ENCODE measurements around the gene PRPF19. TPM values are rescaled to one million over a fixed set of nuclear protein-coding genes. Genes with fewer than 3 reads are reported as not detected.
A peak's percentile ranks its signal among the peaks of the same experiment; 100 is the strongest.

The PRPF19 gene
- total RNA-seq (2021), result 103 to 116 TPM (median 105 TPM) in 3 replicates
- percentile 91 among the genes with signal in this experiment for Bru-seq, nascent RNA
- long read RNA-seq, experiment 1, transcript PRPF19-201 (16 exons, 2,157 nt), result major isoform, 25 of 31 reads
- long read RNA-seq, experiment 1, partial matches to known transcripts, result 2 of 31 reads
- long read RNA-seq, experiment 1, other reads (novel, unspliced or antisense), result 4 of 31 reads
- long read RNA-seq, experiment 2, transcript PRPF19-201 (16 exons, 2,157 nt), result major isoform, 66 of 171 reads
- long read RNA-seq, experiment 2, partial matches to known transcripts, result 75 of 171 reads
- long read RNA-seq, experiment 2, other reads (novel, unspliced or antisense), result 29 of 171 reads
- long read RNA-seq, experiment 3, transcript PRPF19-201 (16 exons, 2,157 nt), result major isoform, 14 of 15 reads
- long read RNA-seq, experiment 3, partial matches to known transcripts, result 0 of 15 reads
- long read RNA-seq, experiment 3, other reads (novel, unspliced or antisense), result 1 of 15 reads

GRCh38 chr11:60906132-60906972, at the start of gene PRPF19:
TSS of gene PRPF19 (minus strand) at chr11:60906585. CDS start at chr11:60906382, 203 bp downstream.
- peak; percentile 99 for DNase-seq (ENCODE audit: low spot score)
- Mint-ChIP-seq H3K9me3 (peaks cover 6% of the 10 kb centered on the region; the same call in 1 of the 2 replicates), H3K27ac (peak within 1 kb of the TSS; percentile 98), H3K4me1 (peaks cover 18% of the 10 kb centered on the region), H3K27me3 (ENCODE audit: low read depth) (peaks cover 31% of the 10 kb centered on the region), H3K36me3 (peaks cover 19% of the 10 kb centered on the region), H3K4me3 (peak within 1 kb of the TSS; percentile 88)
- ChIA-PET CTCF (interaction anchor here (1.4 to 3.4 kb wide), 6 partner anchors 8 to 143 kb away, joined by 3 to 26 read pairs (median 7); partner anchors contain the start of gene TMEM109), POLR2A (interaction anchor here (0.5 kb wide), 1 partner anchor 45 kb away, joined by 4 read pairs; the partner anchor contains the start of gene SLC15A3)
- peak; percentile 97 for ATAC-seq
- TF ChIP-seq ZMAT4 (CRISPR knock-in tag; IDR thresholded peaks at IDR 0.05) (no peak), CDX4 (CRISPR knock-in tag; IDR thresholded peaks at IDR 0.05; ENCODE audit: borderline replicate concordance) (no peak), STAT6 (CRISPR knock-in tag; conservative IDR thresholded peaks at IDR 0.05; ENCODE audit: low read depth) (no peak), ARID4B (CRISPR knock-in tag; IDR thresholded peaks at IDR 0.05; ENCODE audit: borderline replicate concordance) (peak; percentile 90; the same call in 1 of the 2 replicates), ZNF138 (CRISPR knock-in tag; conservative IDR thresholded peaks at IDR 0.05) (no peak), E2F5 (CRISPR knock-in tag; IDR thresholded peaks at IDR 0.05) (peak; percentile 70; the same call in 1 of the 2 replicates), ESRRA (CRISPR knock-in tag; IDR thresholded peaks at IDR 0.05; ENCODE audit: borderline replicate concordance) (peak; percentile 37; the same call in 1 of the 2 replicates), ZNF532 (CRISPR knock-in tag; IDR thresholded peaks at IDR 0.05; ENCODE audit: borderline replicate concordance) (no peak), HMGA2 (CRISPR knock-in tag; IDR thresholded peaks at IDR 0.05) (no peak), CREM (CRISPR knock-in tag; IDR thresholded peaks at IDR 0.05) (peak; percentile 41; the same call in 1 of the 2 replicates), RELA (CRISPR knock-in tag; IDR thresholded peaks at IDR 0.05; ENCODE audit: borderline replicate concordance) (peak; percentile 77; the same call in 1 of the 2 replicates), SP1 (CRISPR knock-in tag; conservative IDR thresholded peaks at IDR 0.05) (peak; percentile 36; the same call in 1 of the 2 replicates), NFYB (CRISPR knock-in tag; conservative IDR thresholded peaks at IDR 0.05; ENCODE audit: low read depth) (no peak), MAX (CRISPR knock-in tag; IDR thresholded peaks at IDR 0.05) (peak; percentile 93), ETV6 (CRISPR knock-in tag; IDR thresholded peaks at IDR 0.05) (peak; percentile 68; the same call in 1 of the 2 replicates), IRF1 (CRISPR knock-in tag; IDR thresholded peaks at IDR 0.05) (no peak), MXD4 (CRISPR knock-in tag; IDR thresholded peaks at IDR 0.05; ENCODE audit: borderline replicate concordance) (no peak), GABPB1 (CRISPR knock-in tag; IDR thresholded peaks at IDR 0.05) (peak; percentile 73; the same call in 1 of the 2 replicates)
